ENCODE results near the gene P4HTM. TPM values are rescaled to one million over a fixed set of nuclear protein-coding genes. Genes with fewer than 3 reads are reported as not detected.

P4HTM gene, protein sequence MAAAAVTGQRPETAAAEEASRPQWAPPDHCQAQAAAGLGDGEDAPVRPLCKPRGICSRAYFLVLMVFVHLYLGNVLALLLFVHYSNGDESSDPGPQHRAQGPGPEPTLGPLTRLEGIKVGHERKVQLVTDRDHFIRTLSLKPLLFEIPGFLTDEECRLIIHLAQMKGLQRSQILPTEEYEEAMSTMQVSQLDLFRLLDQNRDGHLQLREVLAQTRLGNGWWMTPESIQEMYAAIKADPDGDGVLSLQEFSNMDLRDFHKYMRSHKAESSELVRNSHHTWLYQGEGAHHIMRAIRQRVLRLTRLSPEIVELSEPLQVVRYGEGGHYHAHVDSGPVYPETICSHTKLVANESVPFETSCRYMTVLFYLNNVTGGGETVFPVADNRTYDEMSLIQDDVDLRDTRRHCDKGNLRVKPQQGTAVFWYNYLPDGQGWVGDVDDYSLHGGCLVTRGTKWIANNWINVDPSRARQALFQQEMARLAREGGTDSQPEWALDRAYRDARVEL
- 20.4 TPM for polyA plus RNA-seq

GRCh38 chr3:48989796-48990635 is at the start of gene P4HTM:
P4HTM (plus strand) TSS chr3:48990241; CDS start chr3:48990257, 16 bp downstream.
- no peaks in the 10 kb centered on the region for H3K27me3 Mint-ChIP-seq
- peak within 1 kb of the TSS; percentile 90 to 99 (median 96) for H3K4me3 Mint-ChIP-seq
- peaks cover 21 to 30% (median 30%) of the 10 kb centered on the region in 3 donors for H3K4me1 Mint-ChIP-seq
- peaks cover 3% of the 10 kb centered on the region for H3K36me3 Mint-ChIP-seq
- no peaks in the 10 kb centered on the region for H3K9me3 Mint-ChIP-seq
- peak within 1 kb of the TSS; percentile 67 to 92 (median 91) for H3K27ac Mint-ChIP-seq

GRCh38 chr3:48945432-48945831 is 44.6 kb upstream of the P4HTM start:
- Mint-ChIP-seq H3K9me3 (no peaks in the 10 kb centered on the region), H3K27me3 (no peaks in the 10 kb centered on the region), H3K4me1 (peaks cover 12 to 42% (median 20%) of the 10 kb centered on the region in 3 donors), H3K4me3 (no peak overlapping the region), H3K36me3 (peaks cover 3% of the 10 kb centered on the region), H3K27ac (peak overlapping the region; percentile 20 to 68 (median 64))

GRCh38 chr3:48945891-48946549 is 44.0 kb upstream of the P4HTM start:
- peak overlapping the region; percentile 20 to 93 (median 64) for H3K27ac Mint-ChIP-seq
- H3K4me3 Mint-ChIP-seq = no peak overlapping the region
- H3K36me3 Mint-ChIP-seq = peaks cover 3% of the 10 kb centered on the region
- H3K4me1 Mint-ChIP-seq = peaks cover 12 to 41% (median 20%) of the 10 kb centered on the region in 3 donors
- no peaks in the 10 kb centered on the region for H3K27me3 Mint-ChIP-seq
- H3K9me3 Mint-ChIP-seq = no peaks in the 10 kb centered on the region

GRCh38 chr3:48949376-48949717 is 40.7 kb upstream of the P4HTM start:
- Mint-ChIP-seq H3K9me3 (no peaks in the 10 kb centered on the region), H3K27ac (no peak overlapping the region)

DNA sequence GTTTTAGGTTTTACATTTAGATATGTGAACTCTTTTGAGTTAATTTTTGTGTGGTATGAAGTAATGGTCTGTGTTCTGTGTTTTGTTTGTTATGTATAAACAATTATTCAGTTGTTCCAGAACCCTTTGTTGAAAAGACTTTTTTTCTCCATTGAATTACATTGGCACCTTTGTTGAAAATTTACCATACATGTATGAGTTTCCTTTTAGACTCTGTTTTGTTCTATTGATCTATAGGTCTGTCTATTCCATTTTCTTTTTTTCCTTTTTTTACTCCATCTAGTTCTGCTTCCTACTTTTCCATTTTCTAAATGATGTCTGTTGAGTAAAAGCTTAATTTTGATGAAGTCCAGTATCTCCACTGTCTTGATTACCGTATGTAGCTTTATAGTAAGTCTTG is 40.0 kb upstream of the P4HTM start:
- Mint-ChIP-seq H3K27ac (no peak overlapping the region), H3K27me3 (no peaks in the 10 kb centered on the region), H3K4me3 (no peak overlapping the region), H3K36me3 (no peaks in the 10 kb centered on the region), H3K9me3 (no peaks in the 10 kb centered on the region), H3K4me1 (peaks cover 18 to 22% (median 20%) of the 10 kb centered on the region in 3 donors)

More at GRCh38 chr3:48949376-48949717, 40.7 kb upstream of the P4HTM start:
- Mint-ChIP-seq H3K4me3 (no peak overlapping the region), H3K36me3 (no peaks in the 10 kb centered on the region), H3K27me3 (no peaks in the 10 kb centered on the region), H3K4me1 (peaks cover 22 to 27% (median 25%) of the 10 kb centered on the region in 3 donors)

GRCh38 chr3:48951764-48952163 is 38.3 kb upstream of the P4HTM start:
- no peaks in the 10 kb centered on the region for H3K9me3 Mint-ChIP-seq
- no peaks in the 10 kb centered on the region for H3K27me3 Mint-ChIP-seq
- H3K4me3 Mint-ChIP-seq = no peak overlapping the region

DNA sequence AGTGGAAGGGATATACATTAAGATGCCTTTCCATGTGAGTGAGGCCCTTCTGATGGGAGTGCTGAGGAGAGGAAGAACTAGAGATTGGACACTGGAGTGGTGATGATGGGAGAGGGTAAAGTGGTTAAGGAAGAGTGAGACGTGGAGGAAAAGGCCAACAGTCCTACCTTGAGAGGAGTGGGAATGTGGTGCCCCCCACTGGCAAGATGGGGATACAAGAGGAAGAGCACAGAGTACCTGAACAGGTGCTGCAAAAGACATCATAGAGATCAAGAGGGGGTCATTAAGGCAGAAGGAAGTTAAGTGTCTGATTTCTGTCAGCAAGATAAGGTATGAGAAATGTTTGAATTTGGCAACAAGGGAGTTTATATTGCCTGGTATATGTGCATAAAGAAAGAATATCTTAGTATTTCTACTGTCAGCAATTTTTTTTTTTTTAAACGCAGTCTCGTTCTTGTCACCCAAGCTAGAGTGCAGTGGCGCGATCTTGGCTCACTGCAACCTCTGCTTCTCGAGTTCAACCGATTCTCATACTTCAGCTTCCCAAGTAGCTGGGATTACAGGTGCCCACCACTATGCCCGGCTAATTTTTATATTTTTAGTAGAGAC is 37.4 kb upstream of the P4HTM start:
- Mint-ChIP-seq H3K27me3 (no peaks in the 10 kb centered on the region), H3K4me1 (peaks cover 4 to 14% (median 13%) of the 10 kb centered on the region in 3 donors), H3K27ac (no peak overlapping the region), H3K4me3 (no peak overlapping the region), H3K36me3 (no peaks in the 10 kb centered on the region), H3K9me3 (no peaks in the 10 kb centered on the region)

More at GRCh38 chr3:48951764-48952163, 38.3 kb upstream of the P4HTM start:
- no peaks in the 10 kb centered on the region for H3K36me3 Mint-ChIP-seq
- H3K27ac Mint-ChIP-seq = no peak overlapping the region
- peaks cover 5 to 14% (median 13%) of the 10 kb centered on the region in 3 donors for H3K4me1 Mint-ChIP-seq

DNA sequence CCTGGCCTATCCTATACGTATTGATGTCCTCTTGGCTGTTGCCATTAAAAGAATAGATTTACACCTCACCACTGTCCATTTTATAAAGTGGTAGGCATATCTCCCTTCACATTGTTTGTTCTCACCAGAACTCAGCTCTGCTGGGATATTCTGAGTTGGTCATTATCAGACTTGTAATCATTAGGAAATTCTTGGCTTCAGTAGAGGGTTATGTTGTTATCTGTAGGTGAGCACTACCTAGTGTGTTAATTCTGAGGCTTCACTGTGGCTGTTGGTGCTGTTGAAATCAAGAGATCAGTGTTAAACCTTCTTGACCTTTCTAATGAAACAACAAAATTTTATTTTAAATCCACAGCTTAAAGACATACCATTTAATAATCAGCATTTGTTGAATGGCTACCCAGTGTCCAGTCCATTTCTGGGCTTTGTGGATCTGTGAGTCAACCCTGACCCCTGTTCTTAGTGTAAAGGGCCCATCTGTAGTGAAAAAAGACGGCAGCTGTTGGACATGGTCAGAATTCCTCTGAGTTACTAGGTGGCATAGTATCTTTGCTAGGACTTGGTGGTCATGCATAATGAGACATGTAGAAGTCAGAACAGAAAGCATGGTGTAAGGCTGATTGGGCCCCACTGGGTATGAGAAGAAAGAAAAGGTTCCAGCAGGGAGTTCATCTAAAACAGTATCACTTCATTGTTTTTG is 32.9 kb upstream of the P4HTM start:
- Mint-ChIP-seq H3K36me3 (no peaks in the 10 kb centered on the region), H3K27ac (peak overlapping the region in 1 of 3 donors; percentile 64), H3K4me3 (no peak overlapping the region), H3K9me3 (no peaks in the 10 kb centered on the region), H3K4me1 (peaks cover 9 to 18% (median 12%) of the 10 kb centered on the region in 3 donors), H3K27me3 (no peaks in the 10 kb centered on the region)

- Mint-ChIP-seq H3K36me3 (no peaks in the 10 kb centered on the region), H3K4me3 (no peak overlapping the region), H3K27ac (peak overlapping the region; percentile 6 to 59 (median 39)), H3K4me1 (peaks cover 8 to 9% (median 8%) of the 10 kb centered on the region in 3 donors), H3K27me3 (no peaks in the 10 kb centered on the region), H3K9me3 (no peaks in the 10 kb centered on the region)
Measured at GRCh38 chr3:48960841-48961413, 29.1 kb upstream of the P4HTM start.

DNA sequence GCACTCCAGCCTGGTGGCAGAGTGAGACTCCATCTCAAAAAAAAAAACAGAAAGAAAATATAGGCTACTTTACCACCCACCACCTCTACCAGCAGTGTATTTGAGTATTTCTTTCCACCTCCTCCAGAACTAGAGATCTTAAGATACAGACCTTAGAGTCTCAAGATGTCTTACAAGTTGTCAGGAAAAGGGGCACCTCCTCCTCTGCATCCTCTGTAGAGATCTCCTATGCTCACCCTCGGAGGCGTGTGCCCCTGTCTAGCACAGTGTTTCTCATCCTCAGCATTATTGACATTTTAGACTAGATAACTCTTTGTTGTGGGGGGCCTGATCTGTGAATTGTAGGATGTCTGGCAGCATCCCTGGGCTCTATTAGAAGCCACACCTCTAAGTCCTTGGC is 27.7 kb upstream of the P4HTM start:
- Mint-ChIP-seq H3K27me3 (no peaks in the 10 kb centered on the region), H3K4me3 (no peak overlapping the region), H3K4me1 (peaks cover 8 to 9% (median 9%) of the 10 kb centered on the region in 3 donors), H3K27ac (peak overlapping the region in 1 of 3 donors; percentile 24), H3K9me3 (no peaks in the 10 kb centered on the region), H3K36me3 (no peaks in the 10 kb centered on the region)

DNA sequence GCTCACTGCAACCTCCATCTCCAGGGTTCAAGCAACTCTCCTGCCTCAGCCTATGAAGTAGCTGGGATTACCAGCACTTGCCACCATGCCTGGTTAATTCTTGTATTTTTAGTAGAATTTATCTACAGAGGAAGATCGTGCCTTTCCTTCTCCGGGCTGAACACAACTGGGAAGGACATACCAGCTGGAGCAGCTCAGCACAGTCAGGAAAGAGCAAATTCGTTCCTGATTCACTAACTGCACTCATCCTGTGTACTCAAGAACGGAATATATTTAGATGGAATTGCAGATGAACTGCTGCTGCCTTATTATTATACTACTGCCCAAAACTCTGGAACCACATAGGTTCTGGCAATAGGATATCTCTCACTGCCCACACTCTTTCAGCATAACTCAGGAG is 27.1 kb upstream of the P4HTM start:
- Mint-ChIP-seq H3K9me3 (no peaks in the 10 kb centered on the region), H3K4me1 (peaks cover 8 to 9% (median 9%) of the 10 kb centered on the region in 3 donors), H3K27ac (no peak overlapping the region), H3K36me3 (no peaks in the 10 kb centered on the region), H3K4me3 (no peak overlapping the region), H3K27me3 (no peaks in the 10 kb centered on the region)

DNA sequence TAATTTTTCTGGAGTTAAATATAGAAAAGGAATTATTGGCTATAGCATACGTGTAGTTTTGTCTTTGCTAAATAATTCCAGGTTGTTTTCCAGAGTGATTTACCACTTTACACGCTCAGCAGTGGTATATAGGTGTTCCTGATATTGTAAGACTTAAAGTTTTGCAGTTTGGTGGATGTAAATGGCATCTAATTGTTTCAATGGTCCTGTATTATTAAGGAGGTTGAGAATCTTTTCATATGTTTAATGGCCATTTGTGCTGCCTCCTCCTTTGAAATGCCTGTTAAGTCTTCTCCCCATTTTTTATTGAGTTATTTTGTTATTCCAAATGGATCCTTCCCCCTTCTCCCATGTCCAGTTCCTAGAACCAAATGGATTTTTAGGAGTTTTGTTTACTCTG is 26.4 kb upstream of the P4HTM start:
- no peak overlapping the region for H3K4me3 Mint-ChIP-seq
- H3K27me3 Mint-ChIP-seq = no peaks in the 10 kb centered on the region
- no peak overlapping the region for H3K27ac Mint-ChIP-seq
- H3K4me1 Mint-ChIP-seq = peaks cover 8 to 9% (median 9%) of the 10 kb centered on the region in 3 donors
- H3K36me3 Mint-ChIP-seq = no peaks in the 10 kb centered on the region
- H3K9me3 Mint-ChIP-seq = no peaks in the 10 kb centered on the region

DNA sequence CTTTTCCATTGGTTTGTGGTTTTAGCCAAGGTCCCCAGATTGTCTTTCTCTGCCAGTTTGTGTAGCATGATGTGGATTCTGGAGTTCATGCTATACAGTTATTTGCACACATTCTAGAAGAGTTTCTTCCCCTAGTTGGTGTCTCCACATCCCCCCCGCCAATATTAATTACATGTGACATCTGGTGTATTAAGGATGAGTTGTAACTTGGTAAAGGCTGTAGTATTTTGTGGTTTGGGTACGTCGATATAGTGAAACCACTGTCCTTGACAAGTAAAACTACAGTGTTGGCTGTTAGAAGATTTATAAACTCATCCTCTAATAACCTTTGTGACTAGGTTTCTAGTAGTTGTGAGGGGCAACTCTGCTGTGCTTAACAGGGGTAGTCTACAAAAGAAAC is 23.7 kb upstream of the P4HTM start:
- Mint-ChIP-seq H3K27me3 (no peaks in the 10 kb centered on the region), H3K9me3 (no peaks in the 10 kb centered on the region), H3K27ac (no peak overlapping the region), H3K4me1 (peaks cover 0 to 1% (median 0%) of the 10 kb centered on the region in 3 donors), H3K4me3 (no peak overlapping the region), H3K36me3 (no peaks in the 10 kb centered on the region)
